Right atrium auricular region (tissue), 2 donors: ENCODE measurements around the gene GSKIP. TPM values are rescaled to one million over a fixed set of nuclear protein-coding genes. Genes with fewer than 3 reads are reported as not detected.

Source experiments
- DNase-seq: peaks from one replicate; pipeline ENCODE4 v3.0.0-alpha.2; 2019; ENCODE audit warnings: low spot score
- H3K27ac ChIP-seq, 2 donors: fragments of 200-600 bp; sonication (generic); 1 replicate in 1 of 2; 2 replicates in 1 of 2; pipeline ENCODE4 v1.5.1; 2016 to 2019
- H3K27me3 ChIP-seq, 2 donors: fragments of 200-600 bp; sonication (generic); one replicate each; pipeline versions ENCODE4 v1.5.1 to v1.6.0; 2017 to 2019
- H3K36me3 ChIP-seq: fragments of 200-600 bp; sonication (generic); one replicate; pipeline ENCODE4 v1.5.1; 2016
- H3K4me1 ChIP-seq, 2 donors: fragments of 200-600 bp; sonication (generic); one replicate each; pipeline versions ENCODE4 v1.5.1 to v1.6.0; 2017 to 2019
- H3K4me3 ChIP-seq, 2 donors: fragments of 200-600 bp; sonication (generic); 1 replicate in 1 of 2; 2 replicates in 1 of 2; pipeline ENCODE4 v1.5.1; 2017 to 2019; ENCODE audit warnings: mild to moderate bottlenecking in 1 of 2, moderate library complexity in 1 of 2
- H3K9me3 ChIP-seq, 2 donors: fragments of 200-600 bp; sonication (generic); one replicate each; pipeline ENCODE4 v1.5.1; 2019
- total RNA-seq, 2 donors: library from RNA; depleted of rRNA; stranded (reverse); fragments of >200 nt; gene quantifications; one replicate each; pipeline ENCODE4 v1.1.0, GENCODE V29; 2016
- TF ChIP-seq, protein P1 (sequence below), 2 donors: fragments of 200-600 bp; sonication (generic); IDR thresholded peaks; one replicate each; pipeline ENCODE4 v1.5.1; 2019; ENCODE audit warnings: antibody characterized with exemption in 2 of 2

GSKIP gene
- total RNA-seq, 2 donors from 2014 or later: 8.7 to 14.8 TPM

GRCh38 chr14:96418075-96418474 lies 54.7 kb downstream of the GSKIP start:
- Histone ChIP-seq H3K4me1 (no peaks in the 10 kb centered on the region), H3K9me3 (no peaks in the 10 kb centered on the region), H3K27ac (no peak overlapping the region), H3K27me3 (no peaks in the 10 kb centered on the region), H3K4me3 (no peak overlapping the region), H3K36me3 (no peaks in the 10 kb centered on the region)
- no peak for DNase-seq
- TF ChIP-seq, protein P1, sequence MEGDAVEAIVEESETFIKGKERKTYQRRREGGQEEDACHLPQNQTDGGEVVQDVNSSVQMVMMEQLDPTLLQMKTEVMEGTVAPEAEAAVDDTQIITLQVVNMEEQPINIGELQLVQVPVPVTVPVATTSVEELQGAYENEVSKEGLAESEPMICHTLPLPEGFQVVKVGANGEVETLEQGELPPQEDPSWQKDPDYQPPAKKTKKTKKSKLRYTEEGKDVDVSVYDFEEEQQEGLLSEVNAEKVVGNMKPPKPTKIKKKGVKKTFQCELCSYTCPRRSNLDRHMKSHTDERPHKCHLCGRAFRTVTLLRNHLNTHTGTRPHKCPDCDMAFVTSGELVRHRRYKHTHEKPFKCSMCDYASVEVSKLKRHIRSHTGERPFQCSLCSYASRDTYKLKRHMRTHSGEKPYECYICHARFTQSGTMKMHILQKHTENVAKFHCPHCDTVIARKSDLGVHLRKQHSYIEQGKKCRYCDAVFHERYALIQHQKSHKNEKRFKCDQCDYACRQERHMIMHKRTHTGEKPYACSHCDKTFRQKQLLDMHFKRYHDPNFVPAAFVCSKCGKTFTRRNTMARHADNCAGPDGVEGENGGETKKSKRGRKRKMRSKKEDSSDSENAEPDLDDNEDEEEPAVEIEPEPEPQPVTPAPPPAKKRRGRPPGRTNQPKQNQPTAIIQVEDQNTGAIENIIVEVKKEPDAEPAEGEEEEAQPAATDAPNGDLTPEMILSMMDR (IDR thresholded peaks at IDR 0.05): no peak

DNA sequence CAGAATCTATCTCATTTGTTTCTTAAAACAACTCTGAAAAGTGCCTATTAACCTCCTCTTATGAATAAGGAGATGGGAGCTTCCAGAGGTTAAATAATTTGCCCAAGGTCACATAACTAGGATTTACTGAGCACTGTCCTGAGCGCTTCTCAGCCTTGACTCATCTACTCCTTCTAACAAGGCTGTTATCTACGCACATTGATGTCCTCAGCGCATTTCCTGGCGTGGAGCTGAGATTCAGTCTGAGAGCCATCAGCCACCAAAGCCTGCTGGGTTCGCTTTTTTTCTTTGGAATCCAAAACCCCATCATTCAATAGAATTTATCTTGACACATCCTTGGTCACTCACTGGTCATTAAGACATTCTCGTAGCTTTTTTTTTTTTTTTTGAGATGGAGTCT lies 57.9 kb downstream of the GSKIP start:
- TF ChIP-seq, protein P1 (IDR thresholded peaks at IDR 0.05): no peak

DNA sequence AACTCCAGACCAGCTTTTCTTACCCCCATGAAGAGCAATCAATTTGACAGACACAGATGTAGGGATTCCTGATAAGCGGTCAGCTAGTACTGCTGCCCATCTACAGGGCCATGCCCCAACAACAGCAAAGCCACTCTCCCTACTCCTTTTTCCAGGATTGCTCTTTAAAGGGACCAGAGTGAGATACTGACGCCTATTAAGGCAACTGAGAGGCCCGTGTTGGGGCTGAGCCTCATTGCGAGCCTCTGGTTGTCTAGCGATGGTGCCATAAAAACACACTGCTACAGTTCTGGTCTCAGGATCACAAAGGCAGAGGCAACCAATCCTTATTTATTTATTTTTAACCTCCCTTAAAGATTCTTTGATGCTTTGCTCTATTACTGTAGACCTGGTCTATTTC lies 59.7 kb downstream of the GSKIP start:
- no peaks in the 10 kb centered on the region for H3K36me3 ChIP-seq
- no peaks in the 10 kb centered on the region for H3K27me3 ChIP-seq
- H3K27ac ChIP-seq: peak overlapping the region in 1 of 2 donors; percentile 62
- H3K9me3 ChIP-seq: no peaks in the 10 kb centered on the region
- no peak for DNase-seq
- TF ChIP-seq, protein P1 (IDR thresholded peaks at IDR 0.05): no peak
- peaks cover 0 to 8% of the 10 kb centered on the region in 2 donors for H3K4me1 ChIP-seq
- H3K4me3 ChIP-seq: no peak overlapping the region

More for the DNA sequence above, 57.9 kb downstream of the GSKIP start:
- no peaks in the 10 kb centered on the region for H3K27me3 ChIP-seq
- H3K9me3 ChIP-seq: no peaks in the 10 kb centered on the region
- H3K4me3 ChIP-seq: no peak overlapping the region
- H3K27ac ChIP-seq: peak overlapping the region in 1 of 2 donors; percentile 49
- H3K4me1 ChIP-seq: peaks cover 0 to 8% of the 10 kb centered on the region in 2 donors
- no peak for DNase-seq
- no peaks in the 10 kb centered on the region for H3K36me3 ChIP-seq

DNA sequence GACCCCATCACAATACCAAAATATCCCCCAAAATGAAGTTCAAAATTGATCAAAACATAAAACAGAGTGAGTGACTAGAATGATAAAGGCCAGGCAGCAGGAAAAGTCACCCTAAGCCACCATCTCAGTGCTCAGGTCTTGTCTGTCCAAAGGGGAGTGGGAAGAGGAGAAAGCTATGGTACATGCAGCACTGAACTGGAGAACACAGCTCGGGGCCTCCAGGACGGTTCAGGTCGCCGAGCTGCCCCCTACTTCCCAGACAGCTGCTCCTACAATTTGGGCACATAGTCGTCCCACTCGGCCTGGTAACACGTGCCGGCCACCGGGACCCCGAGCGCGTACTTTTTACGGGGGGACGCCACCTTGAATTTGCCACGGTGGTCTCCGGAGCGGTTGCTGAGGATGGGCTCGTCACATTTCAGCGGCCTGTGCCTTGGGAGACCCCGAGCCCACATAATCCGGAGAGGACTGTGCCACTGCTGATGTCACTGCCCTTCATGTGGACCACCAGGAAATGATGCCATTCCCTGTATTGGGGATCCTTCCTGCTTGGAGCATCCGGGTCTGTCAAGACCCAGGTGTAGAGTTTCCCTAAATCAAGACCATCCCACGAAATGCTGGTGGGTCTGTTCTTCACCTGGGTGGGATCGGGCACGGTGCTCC lies 60.3 kb downstream of the GSKIP start:
- TF ChIP-seq, protein P1 (IDR thresholded peaks at IDR 0.05): no peak
- no peak for DNase-seq
- H3K4me3 ChIP-seq: peak overlapping the region; percentile 33 to 43

DNA sequence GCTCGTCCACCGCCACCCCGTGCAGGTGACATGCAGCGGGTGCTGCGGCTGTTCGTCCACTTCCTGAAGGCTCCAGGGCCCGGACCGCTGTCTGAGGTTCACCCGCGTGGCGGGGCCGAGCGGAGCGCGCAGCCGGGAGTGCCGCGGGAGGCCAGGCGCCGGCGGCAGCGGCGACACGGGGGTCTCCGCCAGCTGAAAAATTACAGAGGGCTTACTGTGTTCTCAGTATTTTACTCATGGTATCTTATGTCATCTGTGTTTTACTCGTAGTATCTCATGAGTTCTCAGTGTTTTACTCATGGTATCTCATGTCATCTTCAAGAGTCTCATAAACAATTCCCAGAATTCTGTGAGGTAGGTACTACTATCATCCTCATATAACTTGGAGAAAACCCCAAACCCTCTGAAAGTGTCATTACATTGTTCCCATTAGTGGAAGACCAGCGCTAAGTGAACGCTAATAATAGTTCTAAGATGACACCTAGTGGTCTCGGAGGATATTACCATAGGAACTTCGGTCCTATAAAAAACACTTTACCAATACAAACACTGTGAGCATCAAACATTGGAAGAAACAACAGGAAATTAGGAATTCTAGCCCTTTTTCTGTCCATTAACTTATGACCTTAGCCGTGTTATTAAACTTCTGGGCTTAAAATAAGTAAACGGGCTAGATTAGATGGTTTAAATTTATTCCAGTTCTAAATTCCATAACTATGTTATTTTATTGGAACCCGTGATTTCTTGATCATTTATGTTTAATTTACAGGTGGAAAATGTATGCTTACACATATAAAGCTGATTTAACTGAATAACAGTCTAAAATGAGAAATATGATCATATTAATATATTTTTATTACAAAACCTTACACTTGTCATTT lies 61.0 kb downstream of the GSKIP start:
- no peak overlapping the region for H3K27ac ChIP-seq
- H3K36me3 ChIP-seq: no peaks in the 10 kb centered on the region
- H3K4me1 ChIP-seq: peaks cover 0 to 8% of the 10 kb centered on the region in 2 donors
- H3K4me3 ChIP-seq: peak overlapping the region; percentile 33 to 43
- no peak for DNase-seq
- TF ChIP-seq, protein P1 (IDR thresholded peaks at IDR 0.05): peak; percentile 68 to 85
- no peaks in the 10 kb centered on the region for H3K27me3 ChIP-seq
- H3K9me3 ChIP-seq: no peaks in the 10 kb centered on the region

More for the DNA sequence above, 60.3 kb downstream of the GSKIP start:
- Histone ChIP-seq H3K36me3 (no peaks in the 10 kb centered on the region), H3K27ac (peak overlapping the region in 1 of 2 donors; percentile 62), H3K27me3 (no peaks in the 10 kb centered on the region), H3K9me3 (no peaks in the 10 kb centered on the region), H3K4me1 (peaks cover 0 to 8% of the 10 kb centered on the region in 2 donors)
